ENCODE measurements around the gene TUBB8.
"Not testable (repeated sequence)": the region's sequence is repeated elsewhere in the genome, so short reads cannot be mapped to it uniquely, and the experiment has no call there.

Gene TUBB8

GRCh38 chr10:68156-68555, 19.1 kb upstream of the TUBB8 start:
- DNase-seq (ENCODE audit: extremely low spot score, insufficient read length, low read depth); FAIRE-seq: not testable (repeated sequence)

GRCh38 chr10:49926-50325, 830 bp upstream of the TUBB8 start:
- not testable (repeated sequence) for FAIRE-seq

GRCh38 chr10:47864-48263, 1.2 kb downstream of the TUBB8 start:
- FAIRE-seq; DNase-seq (ENCODE audit: extremely low spot score, insufficient read length, low read depth): not testable (repeated sequence)

More at GRCh38 chr10:49926-50325, 830 bp upstream of the TUBB8 start:
- DNase-seq (ENCODE audit: extremely low spot score, insufficient read length, low read depth) = not testable (repeated sequence)

GRCh38 chr10:13315-13635, 35.8 kb downstream of the TUBB8 start:
- not testable (repeated sequence) for FAIRE-seq; DNase-seq (ENCODE audit: extremely low spot score, insufficient read length, low read depth)

- not testable (repeated sequence) for FAIRE-seq; DNase-seq (ENCODE audit: extremely low spot score, insufficient read length, low read depth)
Measured at GRCh38 chr10:12444-13314, 36.4 kb downstream of the TUBB8 start.

- DNase-seq (ENCODE audit: extremely low spot score, insufficient read length, low read depth); FAIRE-seq: not testable (repeated sequence)
Measured at GRCh38 chr10:11260-11659, 37.8 kb downstream of the TUBB8 start.

- FAIRE-seq = not testable (repeated sequence)
Measured at GRCh38 chr10:10261-10971, 38.7 kb downstream of the TUBB8 start.

More at GRCh38 chr10:10261-10971, 38.7 kb downstream of the TUBB8 start:
- DNase-seq (ENCODE audit: extremely low spot score, insufficient read length, low read depth) = not testable (repeated sequence)
